Smooth muscle cell of the brain vasculature (primary cell): ENCODE measurements around the gene SUFU.
"Not testable (repeated sequence)": the region's sequence is repeated elsewhere in the genome, so short reads cannot be mapped to it uniquely, and the experiment has no call there.

Experiments used
- DNase-seq: peaks from one replicate; pipeline ENCODE4 v3.0.0-alpha.2; 2012; ENCODE audit warnings: low read depth, low spot score

SUFU gene

GRCh38 chr10:102503264-102504178 is at the start of gene SUFU:
SUFU (plus strand) TSS chr10:102503972; CDS start chr10:102504153, 181 bp downstream.
- peak; percentile 99 for DNase-seq

GRCh38 chr10:102454662-102455487 is 48.9 kb upstream of the SUFU start:
- DNase-seq = not testable (repeated sequence)

DNA sequence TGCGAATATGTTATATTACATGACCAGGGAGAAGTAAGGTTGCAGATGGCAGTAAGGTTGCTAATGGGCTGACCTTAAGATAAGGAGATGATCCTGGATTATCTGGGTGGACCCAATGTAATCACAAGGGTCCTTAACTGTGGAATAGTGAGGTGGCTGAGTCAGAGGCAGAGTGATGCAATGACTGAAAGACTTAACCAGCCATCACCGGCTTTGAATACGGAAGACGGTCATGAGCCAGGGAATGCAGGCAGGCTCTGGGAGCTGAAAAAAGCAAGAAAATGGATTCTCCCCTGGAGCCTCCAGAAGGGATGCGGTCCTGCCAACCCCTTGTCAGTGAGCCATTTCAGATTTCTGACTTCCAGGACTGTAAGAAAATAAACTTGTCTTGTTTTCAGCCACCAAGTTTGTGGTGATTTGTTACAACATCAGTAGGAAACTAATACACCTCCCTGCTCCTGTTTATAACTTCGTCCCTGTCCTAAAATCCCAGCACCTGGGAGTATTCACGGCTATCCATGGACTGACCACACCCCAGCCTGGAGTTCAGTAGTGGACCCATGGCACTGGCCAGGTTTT is 47.8 kb upstream of the SUFU start:
- DNase-seq = no peak

DNA sequence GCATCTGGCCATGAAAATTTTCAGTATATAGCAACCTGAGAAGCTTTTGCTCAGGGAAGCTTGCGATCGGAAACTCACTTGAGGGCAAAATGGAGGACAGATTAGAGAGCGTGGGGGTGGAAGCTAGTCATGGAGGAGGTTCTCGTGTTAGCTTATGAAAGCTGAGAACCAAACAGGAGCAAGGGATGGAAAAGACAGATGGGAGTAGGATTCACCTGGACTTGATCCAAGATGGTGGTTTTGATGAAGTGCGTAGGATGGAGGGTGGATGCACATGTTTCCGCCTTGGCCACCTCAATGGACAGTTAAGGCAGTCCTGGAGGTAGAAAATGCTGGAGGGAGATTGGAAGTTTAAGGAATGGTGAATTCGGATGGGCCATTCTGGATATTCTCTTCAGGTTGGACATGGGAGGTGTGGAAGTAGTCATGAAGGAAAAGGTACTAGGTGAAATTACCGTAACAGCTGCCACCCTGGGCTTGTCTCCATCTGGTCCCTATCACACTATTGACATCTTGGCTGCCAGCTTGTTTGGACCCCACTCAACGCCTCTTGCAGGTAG is 46.1 kb upstream of the SUFU start:
- no peak for DNase-seq

GRCh38 chr10:102458656-102459055 is 45.1 kb upstream of the SUFU start:
- no peak for DNase-seq

GRCh38 chr10:102460836-102461186 is 43.0 kb upstream of the SUFU start:
- DNase-seq = no peak

DNA sequence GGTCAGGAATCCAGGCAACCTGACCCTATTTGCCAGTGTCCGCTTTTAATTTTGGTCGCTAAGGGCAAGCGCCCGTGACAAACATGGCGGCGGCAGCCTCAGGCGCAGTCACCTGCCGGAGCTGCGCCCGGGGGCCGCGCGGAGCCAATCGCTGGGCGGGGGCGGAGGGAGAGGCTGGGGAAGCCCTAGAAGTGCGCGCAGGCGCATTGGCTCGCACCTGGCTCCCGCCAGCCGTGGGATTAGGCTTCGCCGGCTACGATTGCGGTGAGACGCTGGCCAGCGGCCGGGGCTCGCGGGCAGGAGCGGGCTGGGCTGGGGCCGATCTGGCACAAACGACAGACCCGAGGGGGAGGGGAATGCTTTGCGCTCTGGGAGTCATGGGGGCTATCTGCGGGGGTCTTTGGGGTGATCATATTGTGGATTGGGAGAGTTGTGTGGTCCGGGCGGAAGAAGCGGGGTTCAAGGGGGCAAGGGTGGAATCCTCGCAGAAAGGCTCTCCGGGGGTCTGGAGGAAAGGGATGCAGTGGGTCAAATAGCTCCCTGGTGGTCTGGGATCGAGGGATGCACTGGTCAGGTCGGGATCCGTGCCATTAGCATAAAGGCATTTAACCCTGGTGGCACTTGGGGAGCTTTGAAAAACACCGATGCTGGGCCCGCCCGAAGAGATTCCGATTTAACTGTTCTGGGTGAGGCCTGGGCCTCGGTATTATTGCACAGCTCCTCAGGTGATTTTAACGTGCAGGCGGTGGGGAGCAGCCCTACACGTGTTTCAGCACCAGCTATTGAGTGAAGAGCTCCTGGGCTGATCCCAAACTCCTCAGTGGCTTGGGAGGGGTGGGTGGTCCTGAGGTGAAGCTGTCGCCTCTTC is 42.4 kb upstream of the SUFU start:
- no peak for DNase-seq

- no peak for DNase-seq
These were observed 41.2 kb upstream of the SUFU start for GRCh38 chr10:102462512-102463054.

GRCh38 chr10:102463983-102464382 is 39.8 kb upstream of the SUFU start:
- no peak for DNase-seq

GRCh38 chr10:102465466-102465865 is 38.3 kb upstream of the SUFU start:
- DNase-seq = no peak

- DNase-seq = no peak
These were observed 36.5 kb upstream of the SUFU start for GRCh38 chr10:102467318-102467717.

DNA sequence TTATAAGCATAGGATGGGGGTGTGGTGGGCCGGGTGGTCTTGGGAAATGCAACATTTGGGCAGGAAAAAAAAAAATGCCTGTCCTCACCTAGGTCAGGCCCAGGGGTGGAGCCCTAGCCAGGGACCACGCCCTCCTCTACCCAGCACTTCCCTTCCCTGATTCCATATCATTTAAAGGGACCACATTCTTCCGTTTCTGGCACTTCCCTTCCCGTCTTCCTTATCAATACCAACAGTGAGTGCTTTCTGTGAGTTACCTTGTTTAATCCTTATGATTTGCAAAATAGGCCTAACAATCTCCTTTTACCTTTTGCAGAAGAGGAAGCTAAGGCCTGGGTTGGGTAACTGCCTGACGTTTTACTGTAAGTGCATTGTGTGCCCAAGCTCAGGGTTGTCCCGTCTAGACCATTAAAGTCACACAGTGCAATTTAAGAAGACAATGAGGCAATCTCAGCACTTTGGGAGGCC is 35.8 kb upstream of the SUFU start:
- DNase-seq = no peak

- no peak for DNase-seq
These were observed 35.1 kb upstream of the SUFU start for GRCh38 chr10:102468683-102469082.

- DNase-seq = no peak
These were observed 32.9 kb upstream of the SUFU start for GRCh38 chr10:102470579-102471546.

GRCh38 chr10:102473445-102474331 is 30.1 kb upstream of the SUFU start:
- no peak for DNase-seq

- DNase-seq = no peak
These were observed 28.2 kb upstream of the SUFU start for GRCh38 chr10:102475451-102476040.

DNA sequence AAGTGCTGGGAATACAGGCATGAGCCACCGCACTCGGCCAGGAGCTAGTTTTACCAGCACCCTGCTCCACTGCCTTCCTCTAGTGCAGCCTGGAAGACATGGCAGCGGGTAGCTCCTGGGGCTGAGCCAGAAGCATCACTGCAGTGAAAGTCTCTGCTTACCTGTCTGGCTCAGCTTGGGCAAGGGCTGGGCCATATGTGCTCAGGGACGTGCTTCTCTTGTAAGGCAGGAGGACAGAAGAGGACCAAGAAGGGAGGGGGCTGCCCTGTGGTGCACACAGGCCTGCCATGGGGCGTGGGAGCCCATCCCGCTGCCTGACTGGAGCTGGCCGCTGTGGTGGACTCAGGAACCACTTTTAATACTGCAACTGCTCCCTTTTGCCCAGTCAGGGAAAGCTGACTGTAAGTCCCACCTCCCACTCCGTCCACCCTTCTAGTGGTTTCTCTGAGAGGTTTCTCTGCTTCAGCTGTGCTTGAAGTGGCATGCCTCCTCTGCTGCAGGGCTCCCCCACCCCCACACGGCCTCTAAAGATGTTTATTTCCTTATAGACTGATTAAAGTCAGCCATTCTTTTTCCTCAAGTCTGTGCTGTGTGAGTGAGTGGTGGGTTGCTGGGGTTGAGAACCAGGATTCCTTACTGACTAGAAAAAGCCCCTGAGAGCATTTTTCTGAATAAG is 27.2 kb upstream of the SUFU start:
- DNase-seq = no peak
